ENCODE data around the gene LYST.

DNA sequence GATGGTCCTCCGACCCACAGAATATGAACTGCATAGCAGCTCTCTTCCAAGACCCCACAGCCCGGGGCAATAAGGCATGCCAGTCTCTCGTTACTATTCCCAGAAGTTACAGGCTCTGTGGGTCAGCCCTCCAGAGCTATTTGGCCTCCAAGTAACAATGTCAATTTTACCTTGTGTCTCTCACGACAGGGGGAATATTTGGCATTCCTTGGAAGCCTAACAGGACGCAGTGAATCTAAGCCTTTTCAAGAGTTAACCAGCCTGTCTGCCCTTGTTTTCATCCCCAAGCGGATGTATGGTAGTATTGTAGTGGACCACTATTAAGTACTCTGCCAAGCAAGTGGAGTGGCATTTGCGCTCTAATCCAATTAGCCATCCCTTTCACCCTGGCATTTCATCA is 192.7 kb downstream of the LYST start:
- TF ChIP-seq, protein P1, sequence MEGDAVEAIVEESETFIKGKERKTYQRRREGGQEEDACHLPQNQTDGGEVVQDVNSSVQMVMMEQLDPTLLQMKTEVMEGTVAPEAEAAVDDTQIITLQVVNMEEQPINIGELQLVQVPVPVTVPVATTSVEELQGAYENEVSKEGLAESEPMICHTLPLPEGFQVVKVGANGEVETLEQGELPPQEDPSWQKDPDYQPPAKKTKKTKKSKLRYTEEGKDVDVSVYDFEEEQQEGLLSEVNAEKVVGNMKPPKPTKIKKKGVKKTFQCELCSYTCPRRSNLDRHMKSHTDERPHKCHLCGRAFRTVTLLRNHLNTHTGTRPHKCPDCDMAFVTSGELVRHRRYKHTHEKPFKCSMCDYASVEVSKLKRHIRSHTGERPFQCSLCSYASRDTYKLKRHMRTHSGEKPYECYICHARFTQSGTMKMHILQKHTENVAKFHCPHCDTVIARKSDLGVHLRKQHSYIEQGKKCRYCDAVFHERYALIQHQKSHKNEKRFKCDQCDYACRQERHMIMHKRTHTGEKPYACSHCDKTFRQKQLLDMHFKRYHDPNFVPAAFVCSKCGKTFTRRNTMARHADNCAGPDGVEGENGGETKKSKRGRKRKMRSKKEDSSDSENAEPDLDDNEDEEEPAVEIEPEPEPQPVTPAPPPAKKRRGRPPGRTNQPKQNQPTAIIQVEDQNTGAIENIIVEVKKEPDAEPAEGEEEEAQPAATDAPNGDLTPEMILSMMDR (IDR thresholded peaks at IDR 0.05): no peak
- no peak for TF ChIP-seq POLR2A (IDR thresholded peaks at IDR 0.05)

All from sigmoid colon (tissue), 3 donors.